GM12874 (cell line): ENCODE results near the gene MXD4.

Source experiments
- TF ChIP-seq, protein P1 (sequence below): IDR thresholded peaks from 2 replicates; pipeline ENCODE4 v1.5.1; 2011; ENCODE audit warnings: low read depth, mild to moderate bottlenecking, control low read depth, low read length, moderate library complexity; ENCODE audit not compliant: insufficient read depth

Gene MXD4

DNA sequence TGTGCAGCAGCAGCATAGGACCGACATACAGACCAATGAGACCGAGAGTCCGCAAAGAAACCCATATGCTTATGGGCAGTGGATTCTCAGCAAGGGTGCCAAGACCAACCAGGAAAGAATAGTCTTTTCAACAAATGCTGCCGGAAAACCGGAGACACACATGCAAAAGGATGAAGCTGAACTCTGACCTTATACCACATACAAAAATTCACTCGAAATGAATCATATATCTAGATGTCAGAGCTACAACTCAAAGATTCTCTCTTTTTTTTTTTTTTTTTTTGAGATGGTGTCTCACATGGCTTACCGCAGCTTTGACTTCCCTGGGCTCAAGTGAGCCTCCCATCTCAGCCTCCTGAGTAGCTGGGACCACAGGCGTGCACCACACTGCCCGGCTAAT lies 16.0 kb upstream of the MXD4 start:
- TF ChIP-seq, protein P1, sequence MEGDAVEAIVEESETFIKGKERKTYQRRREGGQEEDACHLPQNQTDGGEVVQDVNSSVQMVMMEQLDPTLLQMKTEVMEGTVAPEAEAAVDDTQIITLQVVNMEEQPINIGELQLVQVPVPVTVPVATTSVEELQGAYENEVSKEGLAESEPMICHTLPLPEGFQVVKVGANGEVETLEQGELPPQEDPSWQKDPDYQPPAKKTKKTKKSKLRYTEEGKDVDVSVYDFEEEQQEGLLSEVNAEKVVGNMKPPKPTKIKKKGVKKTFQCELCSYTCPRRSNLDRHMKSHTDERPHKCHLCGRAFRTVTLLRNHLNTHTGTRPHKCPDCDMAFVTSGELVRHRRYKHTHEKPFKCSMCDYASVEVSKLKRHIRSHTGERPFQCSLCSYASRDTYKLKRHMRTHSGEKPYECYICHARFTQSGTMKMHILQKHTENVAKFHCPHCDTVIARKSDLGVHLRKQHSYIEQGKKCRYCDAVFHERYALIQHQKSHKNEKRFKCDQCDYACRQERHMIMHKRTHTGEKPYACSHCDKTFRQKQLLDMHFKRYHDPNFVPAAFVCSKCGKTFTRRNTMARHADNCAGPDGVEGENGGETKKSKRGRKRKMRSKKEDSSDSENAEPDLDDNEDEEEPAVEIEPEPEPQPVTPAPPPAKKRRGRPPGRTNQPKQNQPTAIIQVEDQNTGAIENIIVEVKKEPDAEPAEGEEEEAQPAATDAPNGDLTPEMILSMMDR = no peak

DNA sequence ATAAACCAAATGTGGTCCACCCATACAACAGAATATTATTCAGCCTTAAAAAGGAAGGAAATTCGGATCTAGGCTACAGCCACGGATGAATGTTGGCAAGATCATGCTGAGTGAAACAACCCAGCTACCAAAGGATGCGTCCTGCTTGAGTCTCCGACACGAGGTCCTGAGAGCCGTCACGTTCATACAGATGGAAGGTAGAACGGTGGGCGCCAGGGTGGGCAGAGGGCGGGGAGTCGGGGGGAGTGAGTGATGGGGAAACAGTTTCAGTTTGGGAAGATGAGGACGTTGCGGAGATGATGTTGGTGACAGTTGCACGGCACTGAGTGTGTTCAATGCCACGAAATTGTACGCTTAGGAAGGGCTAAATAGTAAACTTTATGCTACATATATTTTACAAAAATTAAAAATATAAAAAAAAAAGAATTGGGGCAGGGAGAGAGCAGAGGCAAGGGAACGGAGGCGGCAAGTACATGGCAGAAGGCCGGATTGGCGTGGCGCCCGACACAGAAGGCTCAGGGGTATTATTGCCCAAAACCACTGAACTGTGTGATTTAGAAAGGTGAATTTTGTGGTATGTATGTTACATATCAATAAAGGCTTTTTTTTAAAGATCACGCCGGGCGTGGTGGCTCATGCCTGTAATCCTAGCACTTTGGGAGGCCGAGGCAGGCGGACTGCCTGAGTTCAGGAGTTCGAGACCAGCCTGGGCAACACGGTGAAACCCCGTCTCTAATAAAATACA lies 14.8 kb upstream of the MXD4 start:
- TF ChIP-seq, protein P1 = no peak

DNA sequence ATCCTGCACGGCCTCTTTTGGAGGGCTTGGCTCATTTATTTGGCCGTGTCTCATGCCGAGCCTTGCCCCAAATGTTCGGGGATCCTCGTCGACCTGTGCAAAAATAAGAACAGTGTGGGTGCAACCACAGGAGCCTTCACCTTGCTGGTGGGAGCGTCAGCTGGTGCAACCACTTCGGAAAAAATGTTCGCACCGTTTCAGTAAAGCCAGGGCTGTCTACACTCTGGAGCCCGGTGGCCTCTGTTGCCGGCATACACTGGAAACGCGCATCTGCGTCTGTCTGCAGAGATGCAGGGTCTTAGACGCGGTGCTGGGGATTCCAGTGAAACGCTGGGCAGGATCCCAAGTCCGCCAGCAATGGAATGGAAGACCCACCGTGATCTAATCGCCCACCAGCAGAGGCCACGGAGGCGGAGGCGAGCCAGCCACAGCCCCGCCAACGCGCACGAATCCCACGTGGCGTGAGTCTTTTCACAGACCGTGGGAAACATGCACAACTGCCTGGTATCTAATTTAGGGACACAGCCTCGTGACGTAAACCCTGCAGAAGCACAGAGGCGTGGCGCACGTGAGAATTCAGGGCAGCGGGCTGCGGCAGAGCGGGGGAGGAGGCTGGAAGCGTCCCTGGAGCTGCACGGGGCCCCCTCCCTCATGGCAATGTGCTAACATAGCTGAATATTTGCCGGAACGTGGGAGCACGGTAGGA lies 13.8 kb upstream of the MXD4 start:
- TF ChIP-seq, protein P1 = no peak

DNA sequence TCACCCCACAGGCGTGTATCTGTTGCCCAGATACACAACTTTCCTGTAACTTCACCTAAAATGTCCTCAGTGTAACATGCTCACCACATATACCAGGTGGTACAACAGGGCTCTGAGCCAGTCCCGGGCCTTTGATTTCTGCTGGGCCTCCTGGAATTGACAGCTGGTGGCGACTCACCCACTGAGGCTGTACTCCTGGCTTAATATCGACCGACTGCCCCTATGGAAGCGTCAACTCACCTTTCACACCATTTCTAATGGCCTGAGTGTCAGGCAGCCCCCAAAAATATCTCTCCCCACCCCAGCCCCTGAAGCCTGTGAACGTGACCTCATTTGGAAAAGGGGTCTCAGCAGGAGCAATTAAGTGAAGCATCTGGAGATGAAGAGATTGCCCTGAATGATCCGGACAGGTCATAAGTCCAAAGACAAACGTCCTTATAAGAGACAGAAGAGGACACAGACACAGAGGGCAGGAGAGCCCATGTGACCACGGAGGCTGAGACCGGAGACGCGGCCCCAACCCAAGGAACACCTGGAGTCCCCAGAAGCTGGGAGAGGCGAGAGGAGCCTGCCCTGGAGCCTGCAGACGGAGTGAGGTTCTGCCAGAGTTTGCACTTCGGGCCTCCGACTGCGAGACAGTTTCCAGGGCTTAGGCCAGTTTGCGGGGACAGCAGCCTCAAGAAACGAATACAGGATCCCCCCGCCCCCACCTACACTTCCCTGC lies 12.6 kb upstream of the MXD4 start:
- TF ChIP-seq, protein P1 = no peak

DNA sequence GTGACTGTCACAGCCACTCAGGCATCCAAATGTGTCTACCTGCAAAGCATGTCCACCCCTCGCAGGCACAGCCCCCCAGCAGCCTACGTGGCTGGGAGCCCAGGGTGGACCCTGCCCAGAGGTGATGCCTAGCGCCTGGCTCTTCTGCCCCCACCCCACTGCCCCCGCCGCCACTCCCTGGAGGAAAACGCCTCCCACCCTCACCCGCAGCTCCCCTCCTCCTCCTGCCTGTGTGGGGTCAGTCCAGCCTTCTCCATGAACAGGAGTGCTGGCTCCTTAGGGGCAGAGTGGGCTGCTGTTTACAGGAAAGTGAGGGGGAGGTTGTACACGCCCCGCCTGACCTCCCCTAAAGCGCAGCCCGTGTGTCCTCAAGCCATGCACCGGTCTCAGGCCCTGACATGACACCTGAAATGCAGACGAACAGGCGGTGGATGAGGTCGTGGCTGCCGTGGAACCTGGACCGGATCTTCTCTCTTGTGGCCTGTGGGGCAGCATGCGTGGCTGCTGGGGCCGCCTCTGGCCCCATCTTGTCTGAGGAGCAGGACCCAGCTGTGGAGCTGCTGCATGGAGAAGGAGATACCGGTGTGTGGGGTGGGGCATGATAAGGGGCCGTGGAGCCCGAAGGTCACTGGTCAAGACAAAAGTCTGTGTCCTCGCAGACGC lies 11.9 kb upstream of the MXD4 start:
- TF ChIP-seq, protein P1 = no peak

DNA sequence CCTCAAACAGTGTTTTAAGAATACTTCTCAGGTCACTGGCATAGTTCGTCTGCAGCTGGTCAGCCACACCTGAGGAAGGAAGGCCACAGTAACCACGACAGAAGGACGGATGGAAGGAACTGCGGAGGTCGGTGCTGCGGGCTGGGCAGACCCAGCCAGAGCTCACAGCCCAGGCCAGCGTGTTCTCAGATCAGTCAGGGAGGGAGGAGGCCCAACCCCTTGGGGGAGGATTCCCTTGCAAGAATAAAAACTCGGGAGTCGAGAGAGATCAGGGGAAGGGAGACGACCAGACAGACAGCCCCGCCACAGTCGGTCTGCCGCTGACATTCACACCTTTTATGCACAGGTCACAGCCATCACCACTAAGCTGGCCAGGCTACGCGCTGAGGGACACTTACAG lies 11.3 kb upstream of the MXD4 start:
- TF ChIP-seq, protein P1 = no peak

DNA sequence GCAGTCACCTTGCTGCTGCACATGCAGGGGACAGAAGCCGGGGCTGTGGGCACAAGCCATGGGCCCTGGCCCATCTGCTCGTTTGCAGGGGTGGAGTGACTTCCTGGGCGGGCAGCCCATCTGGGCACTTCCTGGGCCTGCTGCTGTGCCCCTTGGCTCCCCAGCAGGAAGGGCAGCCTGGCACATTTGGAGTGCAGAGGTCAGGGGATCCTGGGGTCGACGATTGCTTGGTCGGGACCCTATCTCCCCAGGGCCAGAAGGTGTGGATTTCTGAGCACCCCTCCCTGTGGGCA lies 10.9 kb upstream of the MXD4 start:
- TF ChIP-seq, protein P1 = no peak
